Testis (tissue), 3 donors: ENCODE data around the gene TMEM242. TPM values are rescaled to one million over a fixed set of nuclear protein-coding genes. Genes with fewer than 3 reads are reported as not detected.

ENCODE experiments used
- DNase-seq: peaks from one replicate; pipeline ENCODE4 v3.0.0-alpha.2; 2019
- H3K27ac ChIP-seq, 2 donors: fragments of 200-600 bp; sonication (generic); one replicate each; pipeline ENCODE4 v1.5.1; 2019
- H3K27me3 ChIP-seq: fragments of 200-600 bp; sonication (generic); one replicate; pipeline ENCODE4 v1.5.1; 2019
- H3K36me3 ChIP-seq: fragments of 200-600 bp; sonication (generic); one replicate; pipeline ENCODE4 v1.5.1; 2017; ENCODE audit warnings: low read depth; ENCODE audit errors: missing control alignments
- H3K4me1 ChIP-seq: fragments of 200-600 bp; sonication (generic); one replicate; pipeline ENCODE4 v1.5.1; 2019
- H3K4me3 ChIP-seq, 2 donors: fragments of 200-600 bp; sonication (generic); one replicate each; pipeline ENCODE4 v1.5.1; 2017 to 2019
- H3K9me3 ChIP-seq: fragments of 200-600 bp; sonication (generic); one replicate; pipeline ENCODE4 v1.5.1; 2017
- POLR2A ChIP-seq: fragments of 450-650 bp; IDR thresholded peaks from one replicate; pipeline ENCODE4 v1.6.1; 2017; ENCODE audit warnings: antibody characterized with exemption, mild to moderate bottlenecking, moderate library complexity
- WGBS, 2 donors: methylation state at CpG; one replicate each; pipeline ENCODE4 v1.1.5; 2018; 5-methylcytosine and 5-hydroxymethylcytosine counted together
- intact Hi-C: fragments of 100-400 bp; cut with DNase I; formaldehyde crosslinking; loops from one replicate; pipeline ENCODE4 v1.15.1; 2023; ENCODE audit warnings: low total_unique reads
- polyA plus RNA-seq: library from polyadenylated mRNA; stranded (reverse); fragments of 350-450 nt; fragmentation: Illumina TruSeq; extraction: RNeasy Lipid Tissue Mini Kit (QIAGEN cat#74804); gene quantifications from one replicate; pipeline ENCODE4 v1.2.3, GENCODE V29; 2014; ENCODE audit warnings: low read depth, low replicate concordance; ENCODE audit not compliant: insufficient read depth
- total RNA-seq, 2 donors: library from RNA; depleted of rRNA; stranded (reverse); fragments of >200 nt; gene quantifications; one replicate each; pipeline ENCODE4 v1.2.3, GENCODE V29; 2016
- TF ChIP-seq, protein P1 (sequence below), 3 experiments: fragments of 450-650 bp in 2 of 3; fragments of 200-600 bp in 1 of 3; sonication (generic) in 1 of 3; IDR thresholded peaks; one replicate each; pipeline ENCODE4 v1.5.1; 2016 to 2019; ENCODE audit warnings: antibody characterized with exemption in 3 of 3, mild to moderate bottlenecking in 2 of 3, moderate library complexity in 1 of 3

The TMEM242 gene
- total and polyA plus RNA-seq, 3 donors from 2014 or later: 8.9 to 11.9 (median 10.3) TPM

DNA sequence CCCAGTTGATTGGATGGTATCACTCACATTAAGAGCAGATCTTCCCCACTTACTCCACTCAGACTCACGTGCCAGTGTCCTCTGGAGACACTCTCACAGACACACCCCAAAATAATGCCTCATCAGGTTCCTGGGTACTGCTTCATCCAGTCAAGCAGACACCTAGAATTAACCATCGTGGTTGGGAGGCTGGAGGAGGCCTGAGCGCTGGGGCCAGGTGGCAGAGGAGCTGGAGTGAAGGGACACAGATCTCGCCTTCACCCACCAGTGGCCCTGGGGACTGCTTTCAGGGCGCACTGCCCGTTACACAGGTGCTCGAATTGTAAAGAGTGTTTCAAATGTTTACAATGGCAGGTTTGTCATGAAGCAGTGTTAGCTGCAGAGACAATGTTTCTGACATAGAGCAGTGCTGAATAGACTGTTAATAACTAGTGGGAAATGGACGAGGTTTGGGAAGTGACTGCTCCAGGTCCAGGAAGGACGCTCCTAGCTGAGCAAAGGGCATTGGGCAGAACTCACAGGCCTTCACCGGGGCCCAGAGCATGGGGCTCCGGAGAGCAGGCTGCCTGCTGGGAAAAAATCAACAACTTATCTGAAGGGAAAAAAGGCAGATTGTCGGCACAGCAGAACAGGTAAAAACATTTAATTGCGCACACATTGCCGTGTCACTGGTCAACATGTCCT, 38.4 kb downstream of the TMEM242 start:
- no peak overlapping the region for H3K4me3 ChIP-seq
- no peaks in the 10 kb centered on the region for H3K4me1 ChIP-seq
- TF ChIP-seq, protein P1, sequence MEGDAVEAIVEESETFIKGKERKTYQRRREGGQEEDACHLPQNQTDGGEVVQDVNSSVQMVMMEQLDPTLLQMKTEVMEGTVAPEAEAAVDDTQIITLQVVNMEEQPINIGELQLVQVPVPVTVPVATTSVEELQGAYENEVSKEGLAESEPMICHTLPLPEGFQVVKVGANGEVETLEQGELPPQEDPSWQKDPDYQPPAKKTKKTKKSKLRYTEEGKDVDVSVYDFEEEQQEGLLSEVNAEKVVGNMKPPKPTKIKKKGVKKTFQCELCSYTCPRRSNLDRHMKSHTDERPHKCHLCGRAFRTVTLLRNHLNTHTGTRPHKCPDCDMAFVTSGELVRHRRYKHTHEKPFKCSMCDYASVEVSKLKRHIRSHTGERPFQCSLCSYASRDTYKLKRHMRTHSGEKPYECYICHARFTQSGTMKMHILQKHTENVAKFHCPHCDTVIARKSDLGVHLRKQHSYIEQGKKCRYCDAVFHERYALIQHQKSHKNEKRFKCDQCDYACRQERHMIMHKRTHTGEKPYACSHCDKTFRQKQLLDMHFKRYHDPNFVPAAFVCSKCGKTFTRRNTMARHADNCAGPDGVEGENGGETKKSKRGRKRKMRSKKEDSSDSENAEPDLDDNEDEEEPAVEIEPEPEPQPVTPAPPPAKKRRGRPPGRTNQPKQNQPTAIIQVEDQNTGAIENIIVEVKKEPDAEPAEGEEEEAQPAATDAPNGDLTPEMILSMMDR (IDR thresholded peaks at IDR 0.05): no peak
- TF ChIP-seq POLR2A: no peak
- intact Hi-C loops: no loop called here
- no peaks in the 10 kb centered on the region for H3K27me3 ChIP-seq
- H3K36me3 ChIP-seq: no peaks in the 10 kb centered on the region
- no peak overlapping the region for H3K27ac ChIP-seq
- H3K9me3 ChIP-seq: no peaks in the 10 kb centered on the region
- WGBS, 2 donors: 87 to 91% methylated on average over 12 to 14 of the region's 14 CpGs
- no peak for DNase-seq

DNA sequence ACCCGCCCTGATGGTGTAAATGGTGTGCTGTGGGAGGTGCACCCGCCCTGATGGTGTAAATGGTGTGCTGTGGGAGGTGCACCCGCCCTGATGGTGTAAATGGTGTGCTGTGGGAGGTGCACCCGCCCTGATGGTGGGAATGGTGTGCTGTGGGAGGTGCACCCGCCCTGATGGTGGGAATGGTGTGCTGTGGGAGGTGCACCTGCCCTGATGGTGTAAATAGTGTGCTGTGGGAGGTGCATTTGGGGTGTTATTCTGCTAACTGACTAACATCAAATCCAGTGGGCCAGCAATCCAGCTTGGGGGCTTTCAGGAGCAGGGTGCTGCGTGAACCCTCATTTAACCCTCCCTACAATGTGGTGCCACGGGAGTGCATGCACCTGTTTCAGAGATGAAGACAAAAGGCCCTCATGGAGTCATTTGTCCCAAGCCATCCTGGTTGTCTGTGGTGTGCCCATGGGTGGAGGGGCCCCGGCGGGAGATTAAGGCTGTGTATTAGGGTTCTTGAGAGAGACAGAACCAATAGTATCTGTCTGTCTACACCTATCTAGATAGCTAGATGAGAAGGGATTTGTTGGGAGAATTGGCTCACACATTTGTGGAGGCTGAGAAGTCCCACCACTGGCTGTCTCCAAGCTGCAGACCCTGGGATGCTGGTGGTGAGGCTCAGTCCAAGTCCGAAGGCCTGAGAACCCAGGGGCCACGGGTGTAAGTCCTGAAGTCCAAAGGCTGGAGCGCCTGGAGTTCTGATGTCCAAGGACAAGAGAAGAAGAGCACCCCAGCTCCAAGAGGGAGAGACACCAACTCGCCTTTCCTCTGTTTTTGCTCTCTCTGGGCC, 39.2 kb downstream of the TMEM242 start:
- 90 to 96% methylated on average over 8 of the region's 13 CpGs for WGBS, 2 donors
- DNase-seq: no peak
- H3K4me3 ChIP-seq: no peak overlapping the region
- TF ChIP-seq POLR2A: no peak
- TF ChIP-seq, protein P1 (IDR thresholded peaks at IDR 0.05): no peak
- no peaks in the 10 kb centered on the region for H3K9me3 ChIP-seq
- H3K36me3 ChIP-seq: no peaks in the 10 kb centered on the region
- H3K4me1 ChIP-seq: no peaks in the 10 kb centered on the region
- no peaks in the 10 kb centered on the region for H3K27me3 ChIP-seq
- intact Hi-C loops: no loop called here
- no peak overlapping the region for H3K27ac ChIP-seq

DNA sequence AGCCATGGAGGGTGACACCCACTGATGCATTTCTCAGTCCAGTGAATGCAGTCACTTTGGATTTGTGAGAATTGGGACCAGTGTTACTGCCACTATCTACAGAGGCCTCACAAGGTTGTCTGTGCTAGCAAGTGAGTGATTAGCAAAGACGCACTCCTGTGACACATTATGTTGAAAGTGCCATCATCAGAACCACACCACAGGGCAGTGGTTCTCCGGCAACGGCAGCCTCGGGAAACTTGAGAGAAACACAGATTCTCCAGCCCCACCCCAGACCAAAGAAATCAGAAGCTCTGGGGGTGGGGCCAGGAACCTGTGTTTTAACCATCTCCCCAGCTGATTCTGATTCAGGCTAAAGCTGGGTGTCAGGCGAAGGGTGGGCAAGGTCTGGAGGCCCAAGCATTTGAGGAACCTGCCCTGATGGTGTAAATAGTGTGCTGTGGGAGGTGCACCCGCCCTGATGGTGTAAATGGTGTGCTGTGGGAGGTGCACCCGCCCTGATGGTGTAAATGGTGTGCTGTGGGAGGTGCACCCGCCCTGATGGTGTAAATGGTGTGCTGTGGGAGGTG, 39.9 kb downstream of the TMEM242 start:
- no peak for TF ChIP-seq POLR2A
- TF ChIP-seq, protein P1 (IDR thresholded peaks at IDR 0.05): no peak
- Histone ChIP-seq H3K9me3 (no peaks in the 10 kb centered on the region), H3K4me3 (no peak overlapping the region), H3K4me1 (no peaks in the 10 kb centered on the region), H3K27me3 (no peaks in the 10 kb centered on the region), H3K36me3 (no peaks in the 10 kb centered on the region), H3K27ac (no peak overlapping the region)
- 71 to 74% methylated on average over 7 to 8 of the region's 8 CpGs for WGBS, 2 donors
- intact Hi-C loops: no loop called here
- no peak for DNase-seq

DNA sequence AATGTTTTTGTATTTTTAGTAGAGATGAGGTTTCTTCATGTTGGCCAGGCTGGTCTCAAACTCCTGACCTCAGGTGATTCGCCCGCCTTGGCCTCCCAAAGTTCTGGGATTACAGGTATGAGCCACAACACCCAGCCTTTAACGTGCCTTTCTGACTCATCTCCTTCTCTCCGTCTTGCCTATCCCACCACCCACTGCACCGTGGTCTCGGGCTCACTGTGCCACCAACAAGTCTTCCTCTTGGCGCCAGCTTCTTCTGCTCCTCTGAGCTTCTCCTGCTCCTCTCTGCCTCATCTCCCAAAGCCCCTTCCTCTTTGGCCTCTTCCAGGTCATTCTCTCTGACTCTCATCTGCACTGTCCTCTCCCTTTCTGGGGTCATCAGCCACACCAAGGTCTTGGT, 41.0 kb downstream of the TMEM242 start:
- Histone ChIP-seq H3K27ac (no peak overlapping the region), H3K27me3 (no peaks in the 10 kb centered on the region), H3K9me3 (no peaks in the 10 kb centered on the region), H3K36me3 (no peaks in the 10 kb centered on the region), H3K4me1 (no peaks in the 10 kb centered on the region), H3K4me3 (no peak overlapping the region)
- DNase-seq: no peak
- intact Hi-C loops: no loop called here
- 95 to 97% methylated on average over 7 of the region's 7 CpGs for WGBS, 2 donors
- no peak for TF ChIP-seq POLR2A
- TF ChIP-seq, protein P1 (IDR thresholded peaks at IDR 0.05): no peak
